WTC11 (cell line): ENCODE results near the gene PARL. TPM values are rescaled to one million over a fixed set of nuclear protein-coding genes. Genes with fewer than 3 reads are reported as not detected.

Experiments used
- AR ChIP-seq: fragments of 250-450 bp; sonication (Bioruptor Pico); IDR thresholded peaks from 2 replicates; pipeline ENCODE4 v1.9.0; 2021; ENCODE audit warnings: mild to moderate bottlenecking
- FOXK1 ChIP-seq: sonication (generic); formaldehyde crosslinking; IDR thresholded peaks from 2 replicates; pipeline ENCODE4 v1.8.0; 2022; ENCODE audit warnings: mild to moderate bottlenecking, moderate library complexity, missing genetic modification reagents
- FOXP1 ChIP-seq: sonication (generic); formaldehyde crosslinking; IDR thresholded peaks from 2 replicates; pipeline ENCODE4 v1.8.0; 2022; ENCODE audit warnings: missing genetic modification reagents, mild to moderate bottlenecking, moderate library complexity, borderline replicate concordance
- IRF1 ChIP-seq: sonication (generic); formaldehyde crosslinking; IDR thresholded peaks from 2 replicates; pipeline ENCODE4 v1.8.0; 2023; ENCODE audit warnings: missing genetic modification reagents
- JAZF1 ChIP-seq: fragments of 250-450 bp; sonication (Bioruptor Pico); IDR thresholded peaks from 2 replicates; pipeline ENCODE4 v1.9.0; 2021; ENCODE audit warnings: moderate library complexity, mild to moderate bottlenecking, inconsistent platforms
- OVOL2 ChIP-seq: fragments of 250-450 bp; sonication (Bioruptor Pico); IDR thresholded peaks from 2 replicates; pipeline ENCODE4 v1.9.0; 2021; ENCODE audit warnings: mild to moderate bottlenecking, borderline replicate concordance
- RORB ChIP-seq: fragments of 250-450 bp; sonication (Bioruptor Pico); IDR thresholded peaks from 2 replicates; pipeline ENCODE4 v1.9.0; 2021; ENCODE audit warnings: mild to moderate bottlenecking
- SMAD3 ChIP-seq: sonication (generic); formaldehyde crosslinking; IDR thresholded peaks from 2 replicates; pipeline ENCODE4 v1.8.0; 2022; ENCODE audit warnings: missing genetic modification reagents, mild to moderate bottlenecking, borderline replicate concordance
- TP53 ChIP-seq: sonication (generic); formaldehyde crosslinking; IDR thresholded peaks from 2 replicates; pipeline ENCODE4 v1.8.1; 2023; ENCODE audit warnings: mild to moderate bottlenecking, missing genetic modification reagents
- ZNF232 ChIP-seq: sonication (generic); formaldehyde crosslinking; IDR thresholded peaks from 2 replicates; pipeline ENCODE4 v1.8.0; 2022; ENCODE audit warnings: mild to moderate bottlenecking, missing genetic modification reagents
- ZNF281 ChIP-seq: sonication (generic); formaldehyde crosslinking; IDR thresholded peaks from 2 replicates; pipeline ENCODE4 v1.8.0; 2023; ENCODE audit warnings: mild to moderate bottlenecking, missing genetic modification reagents
- ZNF532 ChIP-seq: fragments of 250-450 bp; sonication (Bioruptor Pico); IDR thresholded peaks from 2 replicates; pipeline ENCODE4 v1.9.0; 2021; ENCODE audit warnings: mild to moderate bottlenecking, borderline replicate concordance
- total RNA-seq: library from RNA; stranded (reverse); gene quantifications from 3 replicates; pipeline ENCODE4 v1.2.3, GENCODE V29; 2021
- TF ChIP-seq, protein P1 (sequence below): fragments of 250-450 bp; sonication (Bioruptor Pico); IDR thresholded peaks from 2 replicates; pipeline ENCODE4 v1.9.0; 2021; ENCODE audit warnings: moderate library complexity, mild to moderate bottlenecking, inconsistent platforms, borderline replicate concordance
- TF ChIP-seq, protein P2 (sequence below): sonication (generic); formaldehyde crosslinking; IDR thresholded peaks from 2 replicates; pipeline ENCODE4 v1.8.1; 2023; ENCODE audit warnings: mild to moderate bottlenecking, missing genetic modification reagents
- TF ChIP-seq, protein P3 (sequence below): sonication (generic); formaldehyde crosslinking; IDR thresholded peaks from 2 replicates; pipeline ENCODE4 v1.8.1; 2023; ENCODE audit warnings: mild to moderate bottlenecking, missing genetic modification reagents

Gene PARL
- total RNA-seq, 1 experiment from 2014 or later, result 93.5 TPM

DNA sequence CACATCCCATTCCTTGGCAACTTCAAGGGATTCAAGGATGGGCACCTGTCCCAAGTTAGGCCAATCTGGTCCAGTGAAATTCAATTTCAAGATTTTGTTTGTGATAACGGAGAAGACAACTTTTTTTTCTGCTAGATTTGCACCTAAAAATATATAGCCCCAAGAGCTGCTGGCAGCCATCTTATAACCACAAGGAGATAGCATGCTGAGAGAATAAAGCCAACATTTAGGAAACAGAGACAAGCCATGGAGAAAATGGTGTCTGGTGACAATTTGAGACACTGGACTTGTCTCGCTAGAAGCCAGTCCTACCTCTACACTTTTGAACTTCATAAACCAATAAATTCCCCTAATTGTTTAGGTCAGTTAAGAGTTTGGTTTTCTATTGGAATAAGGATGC lies 5.4 kb downstream of the PARL start (continued):
- TF ChIP-seq ZNF532 (CRISPR knock-in tag), result no peak
- no peak for TF ChIP-seq ZNF232
- no peak for TF ChIP-seq FOXP1
- no peak for TF ChIP-seq RORB (CRISPR knock-in tag)
- no peak for TF ChIP-seq OVOL2 (CRISPR knock-in tag)
- TF ChIP-seq IRF1, result no peak
- TF ChIP-seq FOXK1 (CRISPR knock-in tag), result no peak
- TF ChIP-seq, protein P1, sequence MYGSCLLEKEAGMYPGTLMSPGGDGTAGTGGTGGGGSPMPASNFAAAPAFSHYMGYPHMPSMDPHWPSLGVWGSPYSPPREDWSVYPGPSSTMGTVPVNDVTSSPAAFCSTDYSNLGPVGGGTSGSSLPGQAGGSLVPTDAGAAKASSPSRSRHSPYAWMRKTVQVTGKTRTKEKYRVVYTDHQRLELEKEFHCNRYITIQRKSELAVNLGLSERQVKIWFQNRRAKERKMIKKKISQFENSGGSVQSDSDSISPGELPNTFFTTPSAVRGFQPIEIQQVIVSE (CRISPR knock-in tag), result no peak
- TF ChIP-seq JAZF1 (CRISPR knock-in tag), result no peak
- TF ChIP-seq, protein P2, sequence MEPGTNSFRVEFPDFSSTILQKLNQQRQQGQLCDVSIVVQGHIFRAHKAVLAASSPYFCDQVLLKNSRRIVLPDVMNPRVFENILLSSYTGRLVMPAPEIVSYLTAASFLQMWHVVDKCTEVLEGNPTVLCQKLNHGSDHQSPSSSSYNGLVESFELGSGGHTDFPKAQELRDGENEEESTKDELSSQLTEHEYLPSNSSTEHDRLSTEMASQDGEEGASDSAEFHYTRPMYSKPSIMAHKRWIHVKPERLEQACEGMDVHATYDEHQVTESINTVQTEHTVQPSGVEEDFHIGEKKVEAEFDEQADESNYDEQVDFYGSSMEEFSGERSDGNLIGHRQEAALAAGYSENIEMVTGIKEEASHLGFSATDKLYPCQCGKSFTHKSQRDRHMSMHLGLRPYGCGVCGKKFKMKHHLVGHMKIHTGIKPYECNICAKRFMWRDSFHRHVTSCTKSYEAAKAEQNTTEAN (CRISPR knock-in tag), result no peak
- no peak for TF ChIP-seq TP53 (CRISPR knock-in tag)
- TF ChIP-seq ZNF281 (CRISPR knock-in tag), result no peak
- no peak for TF ChIP-seq SMAD3 (CRISPR knock-in tag)
- TF ChIP-seq, protein P3, sequence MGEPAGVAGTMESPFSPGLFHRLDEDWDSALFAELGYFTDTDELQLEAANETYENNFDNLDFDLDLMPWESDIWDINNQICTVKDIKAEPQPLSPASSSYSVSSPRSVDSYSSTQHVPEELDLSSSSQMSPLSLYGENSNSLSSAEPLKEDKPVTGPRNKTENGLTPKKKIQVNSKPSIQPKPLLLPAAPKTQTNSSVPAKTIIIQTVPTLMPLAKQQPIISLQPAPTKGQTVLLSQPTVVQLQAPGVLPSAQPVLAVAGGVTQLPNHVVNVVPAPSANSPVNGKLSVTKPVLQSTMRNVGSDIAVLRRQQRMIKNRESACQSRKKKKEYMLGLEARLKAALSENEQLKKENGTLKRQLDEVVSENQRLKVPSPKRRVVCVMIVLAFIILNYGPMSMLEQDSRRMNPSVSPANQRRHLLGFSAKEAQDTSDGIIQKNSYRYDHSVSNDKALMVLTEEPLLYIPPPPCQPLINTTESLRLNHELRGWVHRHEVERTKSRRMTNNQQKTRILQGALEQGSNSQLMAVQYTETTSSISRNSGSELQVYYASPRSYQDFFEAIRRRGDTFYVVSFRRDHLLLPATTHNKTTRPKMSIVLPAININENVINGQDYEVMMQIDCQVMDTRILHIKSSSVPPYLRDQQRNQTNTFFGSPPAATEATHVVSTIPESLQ (CRISPR knock-in tag), result no peak
- no peak for TF ChIP-seq AR (CRISPR knock-in tag)
- TF ChIP-seq, all 79 proteins: peak for 0
